GM23338 (cell line): Measurements from ENCODE around the gene TMEM245. TPM values are rescaled to one million over a fixed set of nuclear protein-coding genes. Genes with fewer than 3 reads are reported as not detected.

Experiments
- ATAC-seq: fragments of 200-7000 bp; cut with Tn5 transposase; 3 replicates; pipeline ENCODE4 v1.9.1; 2020
- DNase-seq: peaks from one replicate; pipeline ENCODE4 v3.0.0-alpha.2; 2015; ENCODE audit warnings: low spot score
- H2AFZ ChIP-seq: fragments of 200-600 bp; sonication (generic); 2 replicates; pipeline ENCODE4 v1.8.0; 2016; ENCODE audit warnings: antibody characterized with exemption, mild to moderate bottlenecking, moderate library complexity
- H3F3A ChIP-seq: fragments of 200-600 bp; sonication (generic); replicated peaks from 2 replicates; pipeline ENCODE4 v1.8.0; 2017; ENCODE audit warnings: antibody characterized with exemption, mixed run types, low read depth
- H3K27ac ChIP-seq: fragments of 200-600 bp; sonication (generic); 2 replicates; pipeline ENCODE4 v1.6.1; 2016; ENCODE audit warnings: low read depth
- H3K27me3 ChIP-seq: fragments of 200-600 bp; sonication (generic); 2 replicates; pipeline ENCODE4 v1.8.0; 2016; ENCODE audit warnings: mild to moderate bottlenecking, mixed run types, moderate library complexity; ENCODE audit not compliant: insufficient read depth
- H3K36me3 ChIP-seq: fragments of 200-600 bp; sonication (generic); 2 replicates; pipeline ENCODE4 v1.8.0; 2016; ENCODE audit warnings: mild to moderate bottlenecking; ENCODE audit not compliant: insufficient read depth
- H3K4me1 ChIP-seq: fragments of 200-600 bp; sonication (generic); 2 replicates; pipeline ENCODE4 v1.8.0; 2016; ENCODE audit warnings: mild to moderate bottlenecking, moderate library complexity; ENCODE audit not compliant: insufficient read depth
- H3K4me2 ChIP-seq: fragments of 200-600 bp; sonication (generic); 2 replicates; pipeline ENCODE4 v1.7.1; 2017; ENCODE audit warnings: mixed run types
- H3K4me3 ChIP-seq: fragments of 200-600 bp; sonication (generic); 2 replicates; pipeline ENCODE4 v1.6.1; 2016; ENCODE audit warnings: mixed run types
- H3K79me2 ChIP-seq: fragments of 200-600 bp; sonication (generic); replicated peaks from 2 replicates; pipeline ENCODE4 v1.8.0; 2017; ENCODE audit warnings: mild to moderate bottlenecking; ENCODE audit not compliant: insufficient read depth
- H3K9me2 ChIP-seq: fragments of 200-600 bp; sonication (generic); 2 replicates; pipeline ENCODE4 v1.8.0; 2017; ENCODE audit not compliant: insufficient read depth
- H4K20me1 ChIP-seq: fragments of 200-600 bp; sonication (generic); replicated peaks from 2 replicates; pipeline ENCODE4 v1.8.0; 2017; ENCODE audit warnings: mild to moderate bottlenecking; ENCODE audit not compliant: insufficient read depth
- H3K27ac Mint-ChIP-seq: 2 replicates; pipeline ENCODE4 v1.8.0; 2020; ENCODE audit warnings: inconsistent platforms, mild to moderate bottlenecking, moderate library complexity, mixed read lengths
- H3K27me3 Mint-ChIP-seq: 3 replicates; pipeline ENCODE4 v1.8.0; 2022; ENCODE audit warnings: low read depth, mild to moderate bottlenecking, moderate library complexity, mixed read lengths, inconsistent platforms; ENCODE audit not compliant: insufficient read depth, poor library complexity
- H3K36me3 Mint-ChIP-seq: 3 replicates; pipeline ENCODE4 v1.8.0; 2021; ENCODE audit warnings: low read depth, mild to moderate bottlenecking, inconsistent platforms, moderate library complexity, mixed read lengths
- H3K4me1 Mint-ChIP-seq: 3 replicates; pipeline ENCODE4 v1.8.0; 2020; ENCODE audit warnings: mild to moderate bottlenecking, inconsistent platforms, mixed read lengths
- H3K4me3 Mint-ChIP-seq: 3 replicates; pipeline ENCODE4 v1.8.0; 2021; ENCODE audit warnings: moderate library complexity, mild to moderate bottlenecking, inconsistent platforms, mixed read lengths
- H3K9me3 Mint-ChIP-seq: 3 replicates; pipeline ENCODE4 v1.8.0; 2020; ENCODE audit warnings: moderate library complexity, mild to moderate bottlenecking, inconsistent platforms, mixed read lengths
- CTCF ChIP-seq, 2 experiments: fragments of 200-600 bp in 1 of 2; sonication (generic) in 1 of 2; conservative IDR thresholded peaks; 2 replicates each; pipeline versions ENCODE4 v1.5.1 to v1.6.1; 2016 to 2017; ENCODE audit warnings: antibody characterized with exemption in 2 of 2, low read depth in 2 of 2, mild to moderate bottlenecking in 2 of 2, moderate library complexity in 1 of 2
- ETS1 ChIP-seq: IDR thresholded peaks from 2 replicates; pipeline ENCODE4 v1.6.1; 2016; ENCODE audit warnings: antibody characterized with exemption
- EZH2phosphoT487 ChIP-seq: fragments of 200-600 bp; sonication (generic); IDR thresholded peaks from one replicate; pipeline ENCODE4 v1.8.1; 2018; ENCODE audit warnings: antibody characterized with exemption; ENCODE audit not compliant: unreplicated experiment
- JUNB ChIP-seq: IDR thresholded peaks from one replicate; pipeline ENCODE4 v1.6.1; 2016; ENCODE audit warnings: antibody characterized with exemption; ENCODE audit not compliant: unreplicated experiment
- polyA plus RNA-seq: library from polyadenylated mRNA; unstranded; fragments of >200 nt; fragmentation: Nextera tagmentation; extraction: Ambion mirVana; gene quantifications from 2 replicates; pipeline ENCODE4 v1.2.1, GENCODE V29; 2016
- total RNA-seq: library from RNA; depleted of rRNA; stranded (reverse); fragments of >200 nt; shearing (Covaris generic); gene quantifications from 2 replicates; pipeline ENCODE4 v1.2.3, GENCODE V29; 2014
- TF ChIP-seq, protein P1 (sequence below): fragments of 250-450 bp; sonication (Bioruptor Pico); IDR thresholded peaks from 2 replicates; pipeline ENCODE4 v1.5.0; 2020; ENCODE audit warnings: mild to moderate bottlenecking, moderate library complexity

The TMEM245 gene
- total and polyA plus RNA-seq, 2 experiments from 2014 or later, result 17.3 to 64.1 TPM

GRCh38 chr9:109092051-109092580, 27.6 kb downstream of the TMEM245 start (continued):
- TF ChIP-seq, protein P1, sequence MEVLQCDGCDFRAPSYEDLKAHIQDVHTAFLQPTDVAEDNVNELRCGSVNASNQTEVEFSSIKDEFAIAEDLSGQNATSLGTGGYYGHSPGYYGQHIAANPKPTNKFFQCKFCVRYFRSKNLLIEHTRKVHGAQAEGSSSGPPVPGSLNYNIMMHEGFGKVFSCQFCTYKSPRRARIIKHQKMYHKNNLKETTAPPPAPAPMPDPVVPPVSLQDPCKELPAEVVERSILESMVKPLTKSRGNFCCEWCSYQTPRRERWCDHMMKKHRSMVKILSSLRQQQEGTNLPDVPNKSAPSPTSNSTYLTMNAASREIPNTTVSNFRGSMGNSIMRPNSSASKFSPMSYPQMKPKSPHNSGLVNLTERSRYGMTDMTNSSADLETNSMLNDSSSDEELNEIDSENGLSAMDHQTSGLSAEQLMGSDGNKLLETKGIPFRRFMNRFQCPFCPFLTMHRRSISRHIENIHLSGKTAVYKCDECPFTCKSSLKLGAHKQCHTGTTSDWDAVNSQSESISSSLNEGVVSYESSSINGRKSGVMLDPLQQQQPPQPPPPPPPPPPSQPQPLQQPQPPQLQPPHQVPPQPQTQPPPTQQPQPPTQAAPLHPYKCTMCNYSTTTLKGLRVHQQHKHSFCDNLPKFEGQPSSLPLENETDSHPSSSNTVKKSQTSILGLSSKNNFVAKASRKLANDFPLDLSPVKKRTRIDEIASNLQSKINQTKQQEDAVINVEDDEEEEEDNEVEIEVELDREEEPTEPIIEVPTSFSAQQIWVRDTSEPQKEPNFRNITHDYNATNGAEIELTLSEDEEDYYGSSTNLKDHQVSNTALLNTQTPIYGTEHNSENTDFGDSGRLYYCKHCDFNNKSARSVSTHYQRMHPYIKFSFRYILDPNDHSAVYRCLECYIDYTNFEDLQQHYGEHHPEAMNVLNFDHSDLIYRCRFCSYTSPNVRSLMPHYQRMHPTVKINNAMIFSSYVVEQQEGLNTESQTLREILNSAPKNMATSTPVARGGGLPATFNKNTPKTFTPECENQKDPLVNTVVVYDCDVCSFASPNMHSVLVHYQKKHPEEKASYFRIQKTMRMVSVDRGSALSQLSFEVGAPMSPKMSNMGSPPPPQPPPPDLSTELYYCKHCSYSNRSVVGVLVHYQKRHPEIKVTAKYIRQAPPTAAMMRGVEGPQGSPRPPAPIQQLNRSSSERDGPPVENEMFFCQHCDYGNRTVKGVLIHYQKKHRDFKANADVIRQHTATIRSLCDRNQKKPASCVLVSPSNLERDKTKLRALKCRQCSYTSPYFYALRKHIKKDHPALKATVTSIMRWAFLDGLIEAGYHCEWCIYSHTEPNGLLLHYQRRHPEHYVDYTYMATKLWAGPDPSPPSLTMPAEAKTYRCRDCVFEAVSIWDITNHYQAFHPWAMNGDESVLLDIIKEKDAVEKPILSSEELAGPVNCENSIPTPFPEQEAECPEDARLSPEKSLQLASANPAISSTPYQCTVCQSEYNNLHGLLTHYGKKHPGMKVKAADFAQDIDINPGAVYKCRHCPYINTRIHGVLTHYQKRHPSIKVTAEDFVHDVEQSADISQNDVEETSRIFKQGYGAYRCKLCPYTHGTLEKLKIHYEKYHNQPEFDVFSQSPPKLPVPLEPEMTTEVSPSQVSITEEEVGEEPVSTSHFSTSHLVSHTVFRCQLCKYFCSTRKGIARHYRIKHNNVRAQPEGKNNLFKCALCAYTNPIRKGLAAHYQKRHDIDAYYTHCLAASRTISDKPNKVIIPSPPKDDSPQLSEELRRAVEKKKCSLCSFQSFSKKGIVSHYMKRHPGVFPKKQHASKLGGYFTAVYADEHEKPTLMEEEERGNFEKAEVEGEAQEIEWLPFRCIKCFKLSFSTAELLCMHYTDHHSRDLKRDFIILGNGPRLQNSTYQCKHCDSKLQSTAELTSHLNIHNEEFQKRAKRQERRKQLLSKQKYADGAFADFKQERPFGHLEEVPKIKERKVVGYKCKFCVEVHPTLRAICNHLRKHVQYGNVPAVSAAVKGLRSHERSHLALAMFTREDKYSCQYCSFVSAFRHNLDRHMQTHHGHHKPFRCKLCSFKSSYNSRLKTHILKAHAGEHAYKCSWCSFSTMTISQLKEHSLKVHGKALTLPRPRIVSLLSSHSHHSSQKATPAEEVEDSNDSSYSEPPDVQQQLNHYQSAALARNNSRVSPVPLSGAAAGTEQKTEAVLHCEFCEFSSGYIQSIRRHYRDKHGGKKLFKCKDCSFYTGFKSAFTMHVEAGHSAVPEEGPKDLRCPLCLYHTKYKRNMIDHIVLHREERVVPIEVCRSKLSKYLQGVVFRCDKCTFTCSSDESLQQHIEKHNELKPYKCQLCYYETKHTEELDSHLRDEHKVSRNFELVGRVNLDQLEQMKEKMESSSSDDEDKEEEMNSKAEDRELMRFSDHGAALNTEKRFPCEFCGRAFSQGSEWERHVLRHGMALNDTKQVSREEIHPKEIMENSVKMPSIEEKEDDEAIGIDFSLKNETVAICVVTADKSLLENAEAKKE (CRISPR knock-in tag), result no peak
- TF ChIP-seq EZH2phosphoT487, result no peak
- TF ChIP-seq ETS1, result no peak
- no peak for TF ChIP-seq JUNB

DNA sequence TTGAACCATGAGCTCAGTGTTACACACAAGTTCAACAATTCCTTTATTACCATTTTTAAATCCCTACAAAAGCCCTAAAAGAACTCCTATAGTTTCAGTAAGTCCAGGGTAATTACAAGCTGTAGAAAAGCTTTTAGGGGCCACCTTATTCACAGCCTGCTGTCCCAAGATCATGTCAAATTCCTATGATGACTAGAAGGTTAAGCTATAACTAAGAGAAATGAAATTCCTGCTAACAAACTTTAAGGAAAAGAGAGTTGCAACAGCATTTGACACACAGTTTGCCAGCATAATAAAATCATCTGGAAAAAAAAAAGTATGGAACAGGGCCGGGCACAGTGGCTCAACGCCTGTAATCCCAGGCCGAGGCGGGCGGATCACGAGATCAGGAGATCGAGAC, 31.5 kb downstream of the TMEM245 start:
- TF ChIP-seq, protein P1 (CRISPR knock-in tag), result no peak
- no peak for TF ChIP-seq EZH2phosphoT487
- no peak for TF ChIP-seq JUNB
- no peak for TF ChIP-seq CTCF (conservative IDR thresholded peaks at IDR 0.05; ENCODE audit: low read depth in 2 of 2)
- peaks cover 15% of the 10 kb centered on the region for H3K36me3 ChIP-seq
- peaks cover 12% of the 10 kb centered on the region for H4K20me1 ChIP-seq
- ATAC-seq, result no peak
- H3K27me3 ChIP-seq, result no peaks in the 10 kb centered on the region
- H3K36me3 Mint-ChIP-seq, result peaks cover 48% of the 10 kb centered on the region
- no peak overlapping the region for H3K4me2 ChIP-seq
- H3K79me2 ChIP-seq, result peaks cover 34% of the 10 kb centered on the region; the same call in 1 of the 2 replicates
- peaks cover 3% of the 10 kb centered on the region; the same call in 1 of the 3 replicates for H3K4me1 Mint-ChIP-seq
- no peak for DNase-seq
- no peak overlapping the region for H3K27ac ChIP-seq
- peaks cover 2% of the 10 kb centered on the region for H3K27me3 Mint-ChIP-seq
- no peak overlapping the region for H3K4me3 ChIP-seq
- no peaks in the 10 kb centered on the region for H3K9me2 ChIP-seq
- H3K27ac Mint-ChIP-seq, result peak overlapping the region; percentile 69; the same call in 1 of the 2 replicates
- H3K9me3 Mint-ChIP-seq, result no peaks in the 10 kb centered on the region
- H2AFZ ChIP-seq, result no peak overlapping the region
- 0 out of 2 replicates have a peak, but pooled peaks cover 6% of the 10 kb centered on the region for H3K4me1 ChIP-seq
- no peaks in the 10 kb centered on the region for H3F3A ChIP-seq
- no peak overlapping the region for H3K4me3 Mint-ChIP-seq
